Measurements from ENCODE around the gene DPEP2NB.
"Not testable (repeated sequence)": the region's sequence is repeated elsewhere in the genome, so short reads cannot be mapped to it uniquely, and the experiment has no call there.

The DPEP2NB gene

GRCh38 chr16:68019167-68019680 is 3.5 kb upstream of the DPEP2NB start:
- H4K20me1 ChIP-seq (ENCODE audit: control insufficient read depth, insufficient read depth, low read depth, low read length): peaks cover 5% of the 10 kb centered on the region; the same call in 1 of the 2 replicates
- H3K27ac ChIP-seq (ENCODE audit: low read depth, low read length): no peak overlapping the region
- H3K36me3 ChIP-seq (ENCODE audit: control insufficient read depth, low read length): peaks cover 26% of the 10 kb centered on the region
- 0 out of 2 replicates have a peak, but pooled peaks cover 3% of the 10 kb centered on the region for H3F3A ChIP-seq (ENCODE audit: control insufficient read depth, insufficient read depth)
- no peak for TF ChIP-seq EZH2phosphoT487 (IDR thresholded peaks at IDR 0.05; ENCODE audit: borderline replicate concordance, low read length)
- TF ChIP-seq CTCF (IDR thresholded peaks at IDR 0.05; ENCODE audit: low read depth, low read length, poor library complexity, severe bottlenecking): no peak
- no peaks in the 10 kb centered on the region for H3K9me2 ChIP-seq (replicated peaks; ENCODE audit: control insufficient read depth, low read length)
- H3K79me2 ChIP-seq (ENCODE audit: control insufficient read depth, low read length): peaks cover 35% of the 10 kb centered on the region
- peaks cover 19% of the 10 kb centered on the region for H3K4me1 ChIP-seq (ENCODE audit: control insufficient read depth, low read length)
- no peak overlapping the region for H3K4me2 ChIP-seq (ENCODE audit: low read length)
- no peaks in the 10 kb centered on the region for H3K27me3 ChIP-seq (ENCODE audit: control insufficient read depth, low read length)
- no peak overlapping the region for H3K4me3 ChIP-seq (ENCODE audit: low read length)
- H3K9me3 ChIP-seq (ENCODE audit: control insufficient read depth, insufficient read depth, low read length): no peaks in the 10 kb centered on the region

- H3K36me3 ChIP-seq (ENCODE audit: control insufficient read depth, low read length): no peaks in the 10 kb centered on the region
- H3K27me3 ChIP-seq (ENCODE audit: control insufficient read depth, low read length): no peaks in the 10 kb centered on the region
- H3K27ac ChIP-seq (ENCODE audit: low read depth, low read length): no peak overlapping the region
- H3K4me1 ChIP-seq (ENCODE audit: control insufficient read depth, low read length): peaks cover 5% of the 10 kb centered on the region
- no peak overlapping the region for H3K4me2 ChIP-seq (ENCODE audit: low read length)
- no peaks in the 10 kb centered on the region for H3K9me3 ChIP-seq (ENCODE audit: control insufficient read depth, insufficient read depth, low read length)
- H3K9me2 ChIP-seq (replicated peaks; ENCODE audit: control insufficient read depth, low read length): no peaks in the 10 kb centered on the region
- no peaks in the 10 kb centered on the region for H3K79me2 ChIP-seq (ENCODE audit: control insufficient read depth, low read length)
- no peaks in the 10 kb centered on the region for H4K20me1 ChIP-seq (ENCODE audit: control insufficient read depth, insufficient read depth, low read depth, low read length)
- H3F3A ChIP-seq (ENCODE audit: control insufficient read depth, insufficient read depth): no peaks in the 10 kb centered on the region
- H3K4me3 ChIP-seq (ENCODE audit: low read length): no peak overlapping the region
- TF ChIP-seq CTCF (IDR thresholded peaks at IDR 0.05; ENCODE audit: low read depth, low read length, poor library complexity, severe bottlenecking) (no peak), EZH2phosphoT487 (IDR thresholded peaks at IDR 0.05; ENCODE audit: borderline replicate concordance, low read length) (no peak)
Measured at GRCh38 chr16:68013440-68013839, 2.3 kb downstream of the DPEP2NB start.

- H3K27me3 ChIP-seq (ENCODE audit: control insufficient read depth, low read length); H3K79me2 ChIP-seq (ENCODE audit: control insufficient read depth, low read length); H3K27ac ChIP-seq (ENCODE audit: low read depth, low read length); H4K20me1 ChIP-seq (ENCODE audit: control insufficient read depth, insufficient read depth, low read depth, low read length); H3K4me2 ChIP-seq (ENCODE audit: low read length); H3K9me3 ChIP-seq (ENCODE audit: control insufficient read depth, insufficient read depth, low read length); H3K4me3 ChIP-seq (ENCODE audit: low read length); H3K9me2 ChIP-seq (replicated peaks; ENCODE audit: control insufficient read depth, low read length); H3F3A ChIP-seq (ENCODE audit: control insufficient read depth, insufficient read depth); H3K36me3 ChIP-seq (ENCODE audit: control insufficient read depth, low read length): not testable (repeated sequence)
- H3K4me1 ChIP-seq (ENCODE audit: control insufficient read depth, low read length): peaks cover 17% of the 10 kb centered on the region
Measured at GRCh38 chr16:68009872-68010271, 5.8 kb downstream of the DPEP2NB start.

GRCh38 chr16:68009157-68009735 is 6.5 kb downstream of the DPEP2NB start:
- H3K27me3 ChIP-seq (ENCODE audit: control insufficient read depth, low read length): no peaks in the 10 kb centered on the region
- H3K4me3 ChIP-seq (ENCODE audit: low read length): no peak overlapping the region
- no peaks in the 10 kb centered on the region for H4K20me1 ChIP-seq (ENCODE audit: control insufficient read depth, insufficient read depth, low read depth, low read length)

More at GRCh38 chr16:68009157-68009735, 6.5 kb downstream of the DPEP2NB start:
- no peaks in the 10 kb centered on the region for H3F3A ChIP-seq (ENCODE audit: control insufficient read depth, insufficient read depth)
- H3K36me3 ChIP-seq (ENCODE audit: control insufficient read depth, low read length): no peaks in the 10 kb centered on the region
- H3K27ac ChIP-seq (ENCODE audit: low read depth, low read length): no peak overlapping the region
- TF ChIP-seq EZH2phosphoT487 (IDR thresholded peaks at IDR 0.05; ENCODE audit: borderline replicate concordance, low read length): no peak
- TF ChIP-seq CTCF (IDR thresholded peaks at IDR 0.05; ENCODE audit: low read depth, low read length, poor library complexity, severe bottlenecking): no peak
- peaks cover 17% of the 10 kb centered on the region for H3K4me1 ChIP-seq (ENCODE audit: control insufficient read depth, low read length)
- no peaks in the 10 kb centered on the region for H3K9me2 ChIP-seq (replicated peaks; ENCODE audit: control insufficient read depth, low read length)
- H3K9me3 ChIP-seq (ENCODE audit: control insufficient read depth, insufficient read depth, low read length): no peaks in the 10 kb centered on the region
- H3K79me2 ChIP-seq (ENCODE audit: control insufficient read depth, low read length): no peaks in the 10 kb centered on the region
- no peak overlapping the region for H3K4me2 ChIP-seq (ENCODE audit: low read length)

Measured in DOHH2 (cell line).